Mononuclear cell (primary cell): Measurements from ENCODE around the gene NRSN2. TPM values are rescaled to one million over a fixed set of nuclear protein-coding genes. Genes with fewer than 3 reads are reported as not detected.
"Not testable (repeated sequence)": the region's sequence is repeated elsewhere in the genome, so short reads cannot be mapped to it uniquely, and the experiment has no call there.

ENCODE experiments used
- H3K27me3 ChIP-seq: 2 replicates; pipeline ENCODE4 v1.6.0; 2011; ENCODE audit warnings: low read length, control low read depth; ENCODE audit not compliant: insufficient read depth
- H3K4me1 ChIP-seq: 2 replicates; pipeline ENCODE4 v1.5.1; 2011; ENCODE audit warnings: mild to moderate bottlenecking, low read length, control low read depth; ENCODE audit not compliant: insufficient read depth
- H3K4me3 ChIP-seq: 2 replicates; pipeline ENCODE4 v1.5.1; 2011; ENCODE audit warnings: mild to moderate bottlenecking, low read length, moderate library complexity
- H3K9me3 ChIP-seq: 2 replicates; pipeline ENCODE4 v1.5.1; 2011; ENCODE audit warnings: low read depth, mild to moderate bottlenecking, control low read depth, low read length
- total RNA-seq: library from RNA; depleted of rRNA; stranded (reverse); fragments of >200 nt; gene quantifications from one replicate; pipeline ENCODE4 v1.2.3, GENCODE V29; 2012

NRSN2 gene
- total RNA-seq, 1 donor = 0.63 TPM

DNA sequence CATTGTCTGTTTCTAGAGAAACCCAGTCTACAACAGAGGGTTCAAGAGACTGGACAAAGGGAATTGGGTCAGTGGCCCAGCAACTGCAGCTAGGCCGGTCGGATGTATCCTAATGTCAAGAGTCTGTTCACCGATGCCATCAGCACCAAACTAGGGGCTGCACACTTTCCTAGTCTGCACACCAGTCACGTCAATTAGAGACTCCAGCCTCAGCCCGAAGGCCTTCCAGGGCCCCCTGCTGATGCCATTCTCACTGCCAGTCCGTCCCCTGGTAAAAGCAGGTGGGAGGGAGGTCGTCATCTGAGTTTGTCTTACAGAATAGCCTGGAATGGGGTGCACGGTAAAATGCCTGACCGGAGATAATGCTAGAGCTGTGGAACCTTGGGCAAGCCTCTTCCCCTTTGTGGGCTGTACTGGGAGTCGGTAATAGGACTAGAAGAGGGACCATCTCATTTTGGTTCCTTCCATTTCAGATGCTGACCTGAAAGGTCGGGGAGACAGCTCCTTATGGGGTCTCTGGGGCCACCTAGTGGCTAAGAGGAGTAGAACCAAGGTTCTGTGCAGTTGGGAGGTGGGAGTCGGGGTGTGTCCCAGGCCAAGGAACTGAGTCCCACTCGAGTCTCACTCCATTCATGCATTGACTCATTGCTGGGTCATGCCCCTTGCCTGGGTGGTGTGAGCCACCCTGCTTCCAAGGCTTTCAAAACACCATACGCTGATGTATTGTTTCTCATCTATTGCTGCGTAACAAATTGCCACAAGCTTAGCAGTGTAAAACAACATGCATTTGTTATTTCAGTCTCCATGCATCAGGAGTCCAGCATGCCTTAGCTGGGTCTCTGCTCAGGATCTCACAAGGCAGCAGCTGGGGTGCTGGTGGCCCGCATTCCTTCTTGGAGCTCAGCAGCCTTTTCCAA lies 16.4 kb upstream of the NRSN2 start:
- Histone ChIP-seq H3K4me3 (no peak overlapping the region), H3K4me1 (peaks cover 23% of the 10 kb centered on the region), H3K27me3 (no peaks in the 10 kb centered on the region), H3K9me3 (no peaks in the 10 kb centered on the region)

- Histone ChIP-seq H3K27me3 (no peaks in the 10 kb centered on the region), H3K4me1 (peaks cover 12% of the 10 kb centered on the region), H3K9me3 (no peaks in the 10 kb centered on the region), H3K4me3 (no peak overlapping the region)
These were observed 12.3 kb upstream of the NRSN2 start for GRCh38 chr20:334578-334977.

- not testable (repeated sequence) for H3K9me3 ChIP-seq, H3K4me1 ChIP-seq
These were observed 10.9 kb upstream of the NRSN2 start for GRCh38 chr20:336040-336439.

DNA sequence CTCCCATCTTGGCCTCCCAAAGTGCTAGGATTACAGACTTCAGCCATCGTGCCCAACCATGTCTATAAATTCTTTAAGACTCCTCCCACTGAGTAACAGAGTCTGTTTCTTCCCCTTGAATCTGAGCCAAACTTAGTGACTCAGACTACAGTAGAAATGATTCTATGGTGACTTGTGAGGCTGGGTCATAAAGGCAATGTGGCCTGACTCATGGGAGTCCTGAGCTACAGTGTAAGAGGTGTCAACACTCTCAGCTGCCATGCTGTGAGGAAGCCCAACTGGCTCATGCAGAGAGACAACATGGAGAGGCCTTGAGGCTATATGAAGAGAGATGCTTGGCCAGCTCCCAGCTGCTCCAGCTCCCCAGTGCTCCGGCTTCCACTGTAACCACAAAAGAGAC lies 5.2 kb upstream of the NRSN2 start:
- Histone ChIP-seq H3K27me3 (no peaks in the 10 kb centered on the region), H3K4me3 (no peak overlapping the region), H3K4me1 (peaks cover under 1% of the 10 kb centered on the region), H3K9me3 (no peaks in the 10 kb centered on the region)

More at GRCh38 chr20:336040-336439, 10.9 kb upstream of the NRSN2 start:
- H3K27me3 ChIP-seq, H3K4me3 ChIP-seq: not testable (repeated sequence)

- Histone ChIP-seq H3K4me1 (peaks cover 8% of the 10 kb centered on the region), H3K4me3 (no peak overlapping the region), H3K9me3 (no peaks in the 10 kb centered on the region), H3K27me3 (no peaks in the 10 kb centered on the region)
These were observed 3.8 kb upstream of the NRSN2 start for GRCh38 chr20:343107-343506.

- H3K4me1 ChIP-seq = peaks cover 15% of the 10 kb centered on the region
- no peaks in the 10 kb centered on the region for H3K9me3 ChIP-seq
- H3K4me3 ChIP-seq = no peak overlapping the region
- no peaks in the 10 kb centered on the region for H3K27me3 ChIP-seq
These were observed 775 bp upstream of the NRSN2 start for GRCh38 chr20:346033-346639.

DNA sequence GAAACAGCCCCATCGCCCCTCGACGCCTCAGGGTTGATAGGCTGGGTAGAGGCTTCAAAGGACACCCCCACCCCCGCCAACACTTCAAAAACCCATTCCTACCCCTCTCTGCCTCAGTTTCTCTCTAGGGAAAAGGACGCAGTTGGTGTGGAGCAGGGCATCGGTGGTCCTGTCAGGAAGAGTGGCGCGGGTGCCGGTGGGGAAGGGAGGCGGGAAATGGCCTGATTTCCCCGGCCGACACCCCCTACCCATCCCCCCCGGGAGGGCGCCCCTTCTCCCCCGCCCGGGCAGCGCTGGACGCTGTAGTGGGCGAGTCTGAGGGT lies 367 bp downstream of the NRSN2 start:
- H3K4me1 ChIP-seq = peaks cover 15% of the 10 kb centered on the region
- no peaks in the 10 kb centered on the region for H3K9me3 ChIP-seq
- H3K4me3 ChIP-seq = peak overlapping the region; percentile 61
- H3K27me3 ChIP-seq = no peaks in the 10 kb centered on the region

DNA sequence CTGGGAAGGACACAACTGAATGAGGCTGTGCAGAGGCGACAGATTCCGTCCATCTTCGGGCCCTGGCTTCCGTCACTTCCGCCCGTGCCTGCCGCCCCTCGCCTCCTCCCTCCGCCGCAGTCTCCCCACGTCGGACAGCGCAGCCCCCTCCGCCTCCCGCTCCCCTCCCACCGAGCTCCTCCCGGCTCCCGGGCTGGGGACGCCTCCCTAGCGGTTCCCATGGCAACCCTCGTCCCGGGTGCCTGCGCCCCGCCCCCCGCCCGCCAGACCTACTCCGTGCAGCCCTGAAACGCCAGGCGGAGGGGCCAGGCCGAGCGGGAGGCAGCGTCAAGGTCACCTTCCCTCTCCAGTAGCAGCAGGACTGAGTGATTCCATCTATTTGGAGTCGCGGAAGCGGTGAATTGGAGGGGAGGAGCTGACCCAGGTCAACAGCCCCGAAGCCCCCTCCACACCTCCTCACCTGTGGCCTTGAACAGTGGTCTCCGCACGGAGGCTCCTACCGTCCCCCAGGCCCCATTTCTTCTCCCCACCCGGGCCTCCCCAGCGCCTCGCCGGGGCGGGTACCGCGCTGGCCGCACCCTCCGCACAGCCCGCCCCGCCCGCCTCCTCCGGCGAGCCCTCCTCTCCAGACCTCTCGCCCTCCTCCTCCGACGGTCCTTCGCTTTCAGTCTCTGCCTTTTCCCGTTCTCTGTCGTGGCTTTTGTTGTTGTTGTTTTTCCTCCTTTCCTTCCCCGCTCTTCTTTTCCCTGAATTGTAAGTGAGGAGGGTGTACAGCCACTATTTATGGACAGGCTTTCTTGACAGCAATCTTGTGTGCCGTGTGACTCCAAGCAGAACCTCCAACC lies 951 bp downstream of the NRSN2 start:
- peaks cover 15% of the 10 kb centered on the region for H3K4me1 ChIP-seq
- peak overlapping the region; percentile 61 for H3K4me3 ChIP-seq
- H3K27me3 ChIP-seq = no peaks in the 10 kb centered on the region
- H3K9me3 ChIP-seq = no peaks in the 10 kb centered on the region

- H3K9me3 ChIP-seq = no peaks in the 10 kb centered on the region
These were observed 2.3 kb downstream of the NRSN2 start for GRCh38 chr20:348972-349841.

GRCh38 chr20:353166-353565 lies 6.3 kb downstream of the NRSN2 start:
- no peaks in the 10 kb centered on the region for H3K9me3 ChIP-seq
- H3K27me3 ChIP-seq = no peaks in the 10 kb centered on the region
- H3K4me3 ChIP-seq = no peak overlapping the region
- peaks cover 11% of the 10 kb centered on the region for H3K4me1 ChIP-seq

More at GRCh38 chr20:348972-349841, 2.3 kb downstream of the NRSN2 start:
- peaks cover 15% of the 10 kb centered on the region for H3K4me1 ChIP-seq
- H3K27me3 ChIP-seq = no peaks in the 10 kb centered on the region
- H3K4me3 ChIP-seq = no peak overlapping the region

DNA sequence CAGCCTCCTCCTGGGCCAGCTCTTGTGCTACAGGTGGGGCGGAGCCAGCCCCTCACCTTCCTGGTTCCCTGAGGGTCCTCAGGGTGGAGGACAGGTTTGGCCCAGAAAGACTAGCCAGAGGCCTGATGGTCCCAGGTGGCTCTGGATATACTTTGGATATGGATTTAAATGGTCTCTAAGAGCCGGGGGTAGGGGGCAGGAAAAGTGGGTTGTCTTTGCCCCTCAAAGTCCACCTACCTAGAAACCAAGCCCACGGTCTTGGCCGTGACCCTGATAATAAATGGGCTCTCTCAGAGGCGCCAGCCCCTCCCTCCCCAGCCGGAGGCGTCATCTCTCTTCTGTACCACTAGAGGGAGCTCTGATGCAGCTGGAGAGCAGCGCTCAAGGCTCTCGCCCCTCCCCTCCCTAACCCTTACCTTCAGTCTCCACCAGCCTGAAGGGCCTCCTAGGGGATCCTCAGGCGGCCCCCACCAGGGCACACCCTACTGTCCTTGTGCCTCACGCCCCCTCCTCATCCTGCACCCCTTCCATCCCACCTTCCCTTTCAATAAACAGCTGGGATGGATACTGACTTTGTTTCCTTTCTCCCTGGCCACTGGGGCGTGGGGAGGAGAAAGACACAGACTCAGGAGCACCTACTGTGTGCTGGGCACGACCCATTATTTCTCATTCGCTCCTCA lies 7.5 kb downstream of the NRSN2 start:
- H3K9me3 ChIP-seq = no peaks in the 10 kb centered on the region
- H3K4me3 ChIP-seq = no peak overlapping the region
- H3K4me1 ChIP-seq = peaks cover 5% of the 10 kb centered on the region
- no peaks in the 10 kb centered on the region for H3K27me3 ChIP-seq

DNA sequence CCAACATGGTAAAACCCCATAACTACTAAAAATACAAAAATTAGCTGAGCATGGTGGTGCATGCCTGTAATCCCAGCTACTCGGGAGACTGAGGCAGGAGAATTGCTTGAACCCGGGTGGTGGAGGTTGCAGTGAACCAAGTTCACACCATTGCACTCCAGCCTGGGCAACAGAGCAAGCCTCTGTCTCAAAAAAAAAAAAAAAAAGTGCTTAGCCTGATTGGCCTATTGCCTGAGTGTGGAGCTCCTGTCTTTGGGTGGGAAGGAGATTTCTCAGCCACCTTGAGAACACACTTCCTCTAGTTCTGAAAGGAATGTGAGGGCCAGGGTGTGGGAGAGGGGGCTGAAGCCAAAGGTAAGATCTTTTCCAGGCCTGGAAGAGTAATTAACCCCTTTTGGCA lies 9.2 kb downstream of the NRSN2 start:
- H3K4me1 ChIP-seq, H3K27me3 ChIP-seq, H3K9me3 ChIP-seq: not testable (repeated sequence)

GRCh38 chr20:356745-357144 lies 9.8 kb downstream of the NRSN2 start:
- Histone ChIP-seq H3K9me3 (no peaks in the 10 kb centered on the region), H3K4me3 (no peak overlapping the region), H3K4me1 (peaks cover 10% of the 10 kb centered on the region), H3K27me3 (no peaks in the 10 kb centered on the region)

More for the DNA sequence above, 9.2 kb downstream of the NRSN2 start:
- H3K4me3 ChIP-seq = not testable (repeated sequence)
